PC-3 (cell line): Measurements from ENCODE around the gene MME.

Experiments
- EZH2 ChIP-seq: fragments of 300-600 bp; sonication (generic); IDR thresholded peaks from one replicate; pipeline ENCODE4 v1.6.1; 2017; ENCODE audit warnings: antibody characterized with exemption, mild to moderate bottlenecking, low read length; ENCODE audit not compliant: unreplicated experiment
- EZH2phosphoT487 ChIP-seq: fragments of 300-600 bp; sonication (generic); IDR thresholded peaks from 2 replicates; pipeline ENCODE4 v1.6.1; 2018; ENCODE audit warnings: mild to moderate bottlenecking, antibody characterized with exemption, low read length, borderline replicate concordance
- TF ChIP-seq, protein P1 (sequence below): fragments of 300-600 bp; sonication (generic); conservative IDR thresholded peaks from 2 replicates; pipeline ENCODE4 v1.5.1; 2017; ENCODE audit warnings: antibody characterized with exemption, low read depth, mild to moderate bottlenecking, low read length

DNA sequence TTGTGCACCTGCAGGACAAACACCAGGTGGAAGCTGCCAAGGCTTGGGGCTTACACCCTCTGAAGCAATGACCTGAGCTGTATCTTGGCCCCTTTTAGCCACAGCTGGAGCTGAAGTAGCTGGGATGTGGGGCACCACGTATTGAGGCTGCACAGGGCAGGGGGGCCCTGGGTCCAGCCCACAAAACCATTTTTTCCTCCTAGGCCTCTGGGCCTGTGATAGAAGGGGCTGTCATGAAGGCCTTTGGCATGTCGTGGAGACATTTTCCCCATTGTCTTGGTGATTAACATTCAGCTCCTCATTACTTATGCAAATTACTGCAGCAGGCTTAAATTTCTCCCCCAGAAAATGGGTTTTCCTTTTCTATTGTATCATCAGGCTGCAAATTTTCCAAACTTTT, 27.6 kb upstream of the MME start:
- TF ChIP-seq, protein P1, sequence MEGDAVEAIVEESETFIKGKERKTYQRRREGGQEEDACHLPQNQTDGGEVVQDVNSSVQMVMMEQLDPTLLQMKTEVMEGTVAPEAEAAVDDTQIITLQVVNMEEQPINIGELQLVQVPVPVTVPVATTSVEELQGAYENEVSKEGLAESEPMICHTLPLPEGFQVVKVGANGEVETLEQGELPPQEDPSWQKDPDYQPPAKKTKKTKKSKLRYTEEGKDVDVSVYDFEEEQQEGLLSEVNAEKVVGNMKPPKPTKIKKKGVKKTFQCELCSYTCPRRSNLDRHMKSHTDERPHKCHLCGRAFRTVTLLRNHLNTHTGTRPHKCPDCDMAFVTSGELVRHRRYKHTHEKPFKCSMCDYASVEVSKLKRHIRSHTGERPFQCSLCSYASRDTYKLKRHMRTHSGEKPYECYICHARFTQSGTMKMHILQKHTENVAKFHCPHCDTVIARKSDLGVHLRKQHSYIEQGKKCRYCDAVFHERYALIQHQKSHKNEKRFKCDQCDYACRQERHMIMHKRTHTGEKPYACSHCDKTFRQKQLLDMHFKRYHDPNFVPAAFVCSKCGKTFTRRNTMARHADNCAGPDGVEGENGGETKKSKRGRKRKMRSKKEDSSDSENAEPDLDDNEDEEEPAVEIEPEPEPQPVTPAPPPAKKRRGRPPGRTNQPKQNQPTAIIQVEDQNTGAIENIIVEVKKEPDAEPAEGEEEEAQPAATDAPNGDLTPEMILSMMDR: no peak
- TF ChIP-seq EZH2 (no peak), EZH2phosphoT487 (no peak)
